HG03108 (cell line): ENCODE data around the gene ZHX3.

ENCODE experiments used
- ATAC-seq: cut with Tn5 transposase; IDR thresholded peaks from one replicate; pipeline ENCODE4 v1.9.1; 2021; ENCODE audit warnings: moderate library complexity; ENCODE audit not compliant: unreplicated experiment

Gene ZHX3

GRCh38 chr20:41196653-41197225 is 120.8 kb downstream of the ZHX3 start:
- ATAC-seq = no peak

- ATAC-seq = no peak
Measured at GRCh38 chr20:41192575-41192974, 125.0 kb downstream of the ZHX3 start.

DNA sequence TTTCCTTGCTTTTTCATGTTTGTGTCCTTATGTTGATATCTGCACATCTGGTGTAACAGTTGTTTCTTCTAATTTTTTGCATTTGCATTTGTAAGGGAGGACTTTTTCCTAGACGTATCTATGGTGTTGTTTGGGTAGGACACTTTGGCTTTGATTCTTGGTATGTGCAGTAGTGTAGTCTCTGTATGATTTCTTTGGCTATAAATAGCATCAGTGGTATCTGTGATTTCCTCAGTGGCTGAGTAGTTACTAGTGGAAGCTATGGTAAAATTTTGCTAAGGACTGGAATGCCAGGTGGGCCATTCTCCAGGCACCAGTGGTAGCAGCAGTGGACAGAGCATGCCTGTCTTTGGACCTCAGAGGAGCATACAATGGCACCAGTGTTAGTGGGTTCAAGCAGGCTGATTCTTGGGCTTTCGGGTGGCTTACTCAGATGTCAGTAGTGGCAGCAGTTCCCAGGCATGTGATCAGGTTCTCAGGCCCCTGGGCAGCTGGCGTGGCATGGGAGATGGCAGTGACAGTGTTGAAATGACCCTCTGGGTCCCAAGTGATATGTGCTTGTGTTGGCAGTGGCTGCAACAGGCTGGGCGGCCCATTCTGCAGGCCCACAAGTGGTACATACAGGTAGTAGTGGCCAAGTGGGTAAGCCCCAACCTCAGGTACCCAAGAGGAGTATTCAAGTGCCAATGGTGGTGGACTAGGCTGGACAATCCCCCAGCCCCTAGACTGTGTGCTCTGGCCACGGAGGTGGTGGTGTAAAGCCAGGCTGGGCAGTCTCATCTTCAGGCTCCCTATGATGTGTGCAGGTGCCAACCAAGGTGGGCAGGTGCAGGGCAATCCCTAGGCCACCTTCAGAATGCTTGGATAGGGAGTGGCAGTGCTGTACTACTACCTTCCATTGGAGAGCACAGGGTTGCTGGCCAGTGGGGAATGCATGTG is 125.7 kb downstream of the ZHX3 start:
- ATAC-seq = no peak

GRCh38 chr20:41187668-41188067 is 129.9 kb downstream of the ZHX3 start:
- no peak for ATAC-seq

GRCh38 chr20:41185013-41185757 is 132.3 kb downstream of the ZHX3 start:
- ATAC-seq = no peak

DNA sequence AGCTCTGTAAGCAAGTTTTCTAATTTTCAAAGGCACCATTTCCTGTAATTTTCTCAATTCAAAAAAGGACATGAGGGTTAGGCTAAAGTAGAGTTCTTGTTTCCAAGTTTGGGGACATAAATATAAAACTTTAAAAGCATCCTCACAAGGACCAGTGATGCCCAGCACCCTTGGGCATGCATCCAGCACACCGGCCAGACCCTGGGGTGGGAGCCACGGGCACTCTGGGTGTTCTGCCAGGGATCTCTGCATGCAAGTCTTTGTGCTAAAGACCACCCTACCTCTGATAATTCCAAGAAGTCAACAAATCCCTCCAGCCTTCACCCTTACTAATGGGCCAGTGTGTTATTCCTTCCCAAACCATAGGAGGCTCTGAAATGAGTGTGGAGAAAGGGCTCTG is 133.7 kb downstream of the ZHX3 start:
- no peak for ATAC-seq

DNA sequence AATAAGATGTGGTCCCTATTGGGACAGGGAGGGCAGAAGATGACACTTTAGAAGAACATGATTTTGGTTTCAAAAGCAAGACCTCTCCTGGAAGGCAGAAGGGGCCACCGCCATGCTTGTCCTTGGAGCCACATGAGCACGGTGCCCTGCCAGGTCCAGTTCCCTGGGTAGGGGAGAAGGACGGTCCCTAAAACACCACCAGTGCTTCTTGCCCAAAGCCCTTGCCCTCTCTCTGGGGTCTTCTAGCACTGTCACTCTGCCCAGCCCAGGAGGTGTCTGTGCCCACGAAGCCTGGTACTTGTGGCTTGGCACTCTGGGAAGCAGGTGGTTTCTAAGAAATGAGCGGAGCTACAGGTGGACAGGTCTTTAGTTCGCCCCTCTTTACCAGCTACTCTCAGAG is 134.1 kb downstream of the ZHX3 start:
- ATAC-seq = no peak

DNA sequence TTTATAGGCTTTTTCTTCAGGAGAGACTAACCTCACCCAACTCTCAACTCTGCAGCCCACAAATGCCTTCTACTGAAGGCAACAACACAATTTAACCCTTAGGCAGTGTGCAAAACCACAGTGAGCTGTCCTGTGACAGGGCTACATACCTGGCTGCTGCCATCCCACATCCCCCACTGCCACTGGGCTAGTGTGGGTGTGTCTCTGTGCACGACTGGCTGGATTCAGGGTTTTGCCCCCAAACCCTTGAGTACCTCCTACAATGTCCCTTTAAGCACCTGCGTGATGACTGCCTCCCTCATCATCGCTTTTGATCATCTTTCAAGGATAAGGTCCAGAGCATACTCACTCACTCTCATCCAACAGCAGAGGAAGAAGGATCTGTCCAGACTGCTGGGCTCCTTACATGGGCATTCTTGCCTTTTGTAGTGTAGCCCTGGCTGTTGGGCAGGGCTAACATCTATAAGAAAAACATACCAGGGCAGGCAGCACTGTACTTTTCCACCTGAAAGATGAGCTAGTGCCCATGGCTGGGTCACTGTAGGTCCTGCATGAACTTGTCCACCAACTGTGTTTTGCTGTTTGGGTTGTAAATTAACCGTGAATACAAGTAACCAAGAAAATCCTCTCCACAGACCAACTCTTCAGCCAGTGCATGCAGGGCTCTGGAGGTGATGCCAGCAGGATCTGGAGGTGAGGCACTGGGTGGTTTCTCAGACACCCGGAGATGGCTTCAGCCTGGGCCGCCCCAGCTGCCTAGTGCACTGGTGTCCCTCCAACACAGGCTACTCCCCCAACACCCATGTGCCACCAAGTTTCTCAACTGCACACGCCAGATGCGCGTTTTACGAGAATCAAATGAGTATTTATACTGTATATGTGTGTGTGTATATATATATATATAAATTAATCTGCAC is 135.0 kb downstream of the ZHX3 start:
- no peak for ATAC-seq

DNA sequence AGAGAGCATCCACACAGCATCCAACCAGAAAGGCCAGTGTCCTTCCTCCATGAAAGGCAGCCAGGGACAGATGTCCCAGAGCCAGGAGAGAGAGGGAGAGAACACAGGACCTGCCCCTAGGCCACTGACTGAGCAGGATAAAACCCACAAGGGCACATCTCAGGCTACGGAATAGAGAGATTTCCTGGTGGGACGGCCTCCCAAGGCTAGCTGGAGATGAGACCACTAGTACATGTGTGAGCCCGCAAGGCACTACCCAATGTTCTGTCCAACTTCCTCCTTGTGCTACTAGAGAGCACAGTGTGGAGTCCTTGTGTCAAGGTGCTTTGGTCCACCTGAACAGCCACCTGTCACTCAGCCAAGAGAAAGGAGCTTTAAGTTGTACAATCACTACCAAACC is 136.0 kb downstream of the ZHX3 start:
- ATAC-seq = no peak

GRCh38 chr20:41180599-41181333 is 136.8 kb downstream of the ZHX3 start:
- ATAC-seq = no peak

GRCh38 chr20:41179961-41180360 is 137.6 kb downstream of the ZHX3 start:
- ATAC-seq = no peak

GRCh38 chr20:41178904-41179432 is 138.6 kb downstream of the ZHX3 start:
- ATAC-seq = no peak

DNA sequence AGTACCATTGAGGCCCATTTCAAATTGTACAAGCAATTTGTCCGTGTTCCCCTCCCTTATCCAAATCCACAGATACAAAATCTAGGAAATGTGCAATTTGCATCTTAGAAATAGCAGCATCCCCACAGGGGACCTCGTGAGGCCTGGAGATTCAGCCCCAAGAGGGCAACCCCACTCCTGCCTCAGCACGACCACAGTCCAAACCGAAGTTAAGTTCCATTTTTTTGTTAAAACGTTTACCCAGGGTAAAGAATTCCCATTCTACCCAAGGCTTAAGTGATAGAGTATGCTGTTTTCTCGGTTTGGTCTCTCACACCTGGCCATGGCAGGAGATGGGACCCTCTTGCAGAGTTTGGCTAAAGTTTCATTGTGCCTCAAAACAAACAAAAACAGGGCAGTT is 139.0 kb downstream of the ZHX3 start:
- no peak for ATAC-seq

- no peak for ATAC-seq
Measured at GRCh38 chr20:41177636-41178035, 139.9 kb downstream of the ZHX3 start.

DNA sequence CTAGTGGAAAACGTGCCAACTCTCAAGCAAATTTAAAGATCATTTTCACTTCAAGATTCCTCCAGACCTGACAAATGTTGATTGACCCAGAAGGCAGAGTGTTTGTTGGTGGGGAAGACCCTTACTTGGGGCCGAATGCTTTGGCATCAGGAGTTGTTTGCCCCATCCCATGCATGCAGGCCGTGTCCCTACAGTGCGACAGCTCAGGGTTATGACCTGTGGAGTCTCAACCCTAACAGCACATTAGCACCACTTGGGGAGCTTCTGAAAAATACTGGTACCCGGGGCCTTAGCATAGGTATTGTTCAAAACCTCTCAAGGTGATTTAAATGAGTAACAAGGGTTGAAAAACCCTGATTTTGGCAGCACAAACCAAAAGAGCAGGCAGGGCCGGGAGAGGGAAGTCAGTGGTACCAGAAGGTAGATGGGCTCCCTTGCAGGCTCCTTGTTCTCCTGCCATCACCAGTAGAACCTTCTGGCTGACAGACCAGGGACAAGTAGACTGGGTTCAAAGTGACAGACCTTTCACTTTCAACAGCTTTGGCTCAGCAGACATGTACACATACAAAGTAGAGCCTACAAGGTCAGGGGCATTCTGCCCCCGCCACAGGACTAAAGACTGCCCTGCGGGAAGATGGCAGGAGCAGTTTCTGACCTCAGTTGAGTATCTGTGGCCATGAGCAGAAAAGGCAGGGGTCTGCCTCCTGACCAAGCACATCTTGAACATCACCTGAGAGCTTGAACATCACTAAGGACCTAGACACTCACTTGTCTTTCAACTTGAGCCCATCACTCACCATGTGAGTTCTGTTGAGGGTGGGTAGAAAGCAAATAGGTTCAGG is 140.6 kb downstream of the ZHX3 start:
- no peak for ATAC-seq

- ATAC-seq = no peak
Measured at GRCh38 chr20:41175727-41176330, 141.7 kb downstream of the ZHX3 start.

DNA sequence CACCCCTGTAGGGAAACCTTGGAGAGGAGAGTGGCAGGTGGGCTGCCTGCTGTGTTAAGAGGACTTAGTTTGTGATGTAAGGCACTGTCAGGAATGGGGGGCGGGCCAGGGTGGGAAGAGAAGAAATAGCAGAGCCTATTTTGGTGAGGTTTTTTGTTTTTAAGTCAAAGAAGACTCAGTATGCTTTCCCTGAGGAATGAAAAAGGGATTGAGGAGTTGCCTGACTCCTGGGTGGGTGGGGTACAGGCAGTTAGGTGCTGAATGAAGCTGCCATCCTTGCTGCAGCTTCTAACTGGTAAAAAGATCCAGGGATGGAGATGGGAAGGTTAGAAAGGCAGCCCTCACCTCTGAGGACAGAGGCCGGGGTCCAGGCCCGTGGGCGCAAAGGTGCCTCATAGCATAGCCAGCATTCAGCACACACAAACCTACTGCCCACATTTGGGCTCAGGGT is 142.3 kb downstream of the ZHX3 start:
- ATAC-seq = no peak

GRCh38 chr20:41174782-41175181 is 142.7 kb downstream of the ZHX3 start:
- ATAC-seq = no peak
